Small intestine (tissue), 7 donors: Measurements from ENCODE around the gene CHCHD3. TPM values are rescaled to one million over a fixed set of nuclear protein-coding genes. Genes with fewer than 3 reads are reported as not detected.
A peak's percentile ranks its signal among the peaks of the same experiment; 100 is the strongest.

Experiments used
- DNase-seq, 2 donors: peaks; one replicate each; pipeline versions ENCODE4 v3.0.0 to v3.0.0-alpha.2; 2013
- FAIRE-seq: peaks from 2 replicates; lab custom pipeline; 2012; peaks lifted over from hg19 to GRCh38; lab: Jason Lieb, UNC
- H3K27ac ChIP-seq, 3 donors: one replicate each; pipeline ENCODE4 v1.5.1; 2013; ENCODE audit warnings: low read length in 2 of 3, mild to moderate bottlenecking in 2 of 3, control low read depth in 1 of 3, inconsistent platforms in 1 of 3, low read depth in 1 of 3, moderate library complexity in 1 of 3
- H3K27me3 ChIP-seq, 3 donors: one replicate each; pipeline ENCODE4 v1.6.1; 2013; ENCODE audit warnings: low read length in 3 of 3, inconsistent platforms in 1 of 3; ENCODE audit not compliant: control insufficient read depth in 3 of 3, insufficient read depth in 3 of 3
- H3K36me3 ChIP-seq, 3 donors: one replicate each; pipeline ENCODE4 v1.6.1; 2013; ENCODE audit warnings: low read length in 3 of 3, inconsistent platforms in 1 of 3, low read depth in 1 of 3, mild to moderate bottlenecking in 1 of 3, moderate library complexity in 1 of 3; ENCODE audit not compliant: control insufficient read depth in 3 of 3, insufficient read depth in 2 of 3
- H3K4me1 ChIP-seq, 3 donors: one replicate each; pipeline ENCODE4 v1.6.1; 2013; ENCODE audit warnings: low read length in 2 of 3, inconsistent platforms in 1 of 3, low read depth in 1 of 3, mild to moderate bottlenecking in 1 of 3, moderate library complexity in 1 of 3; ENCODE audit not compliant: control insufficient read depth in 3 of 3, insufficient read depth in 2 of 3
- H3K4me3 ChIP-seq, 3 donors: one replicate each; pipeline ENCODE4 v1.5.1; 2013; ENCODE audit warnings: low read length in 3 of 3, control low read depth in 1 of 3, inconsistent platforms in 1 of 3, low read depth in 1 of 3, mild to moderate bottlenecking in 1 of 3, moderate library complexity in 1 of 3
- H3K9me3 ChIP-seq, 2 donors: one replicate each; pipeline ENCODE4 v1.6.1; 2013; ENCODE audit warnings: low read depth in 1 of 2, low read length in 1 of 2; ENCODE audit not compliant: control insufficient read depth in 2 of 2, insufficient read depth in 1 of 2
- WGBS, 3 donors: extraction: QIAGEN DNeasy Blood & Tissue Kit; methylation state at CpG; one replicate each; pipeline ENCODE4 v1.1.7; 2013; 5-methylcytosine and 5-hydroxymethylcytosine counted together
- polyA plus RNA-seq, 4 donors: library from polyadenylated mRNA; stranded (reverse) in 3 of 4; unstranded in 1 of 4; fragments of 200-250 nt in 3 of 4; fragments of 120-200 nt in 1 of 4; gene quantifications; one replicate each; pipeline versions ENCODE4 v1.2.1 to v1.2.3, GENCODE V29; 2013
- donor health status: healthy with polysubstance abuse.
- donor health status: control.
- donor health status: control.
- donor health status: Bipolar disorder and iron deficiency.
- donor health status: healthy.

CHCHD3 gene
- polyA plus RNA-seq, 4 donors = 53.5 to 98.6 (median 78.9) TPM

- H3K27ac ChIP-seq = no peak overlapping the region
- 83 to 96% (median 89%) methylated on average over 3 of the region's 3 CpGs for WGBS, 3 donors
- H3K4me1 ChIP-seq = no peaks in the 10 kb centered on the region
- no peaks in the 10 kb centered on the region for H3K27me3 ChIP-seq
- DNase-seq (no peak), FAIRE-seq (no peak)
- H3K4me3 ChIP-seq = no peak overlapping the region
- H3K36me3 ChIP-seq = peaks cover 0 to 14% (median 3%) of the 10 kb centered on the region in 3 donors
- H3K9me3 ChIP-seq = peaks cover 0 to 1% of the 10 kb centered on the region in 2 donors
Observed at GRCh38 chr7:132837529-132837928, 244.4 kb downstream of the CHCHD3 start.

GRCh38 chr7:132836746-132837145 lies 245.1 kb downstream of the CHCHD3 start:
- DNase-seq (peak in 1 of 2 donors; percentile 27), FAIRE-seq (no peak)

GRCh38 chr7:132830941-132831340 lies 250.9 kb downstream of the CHCHD3 start:
- Histone ChIP-seq H3K27me3 (no peaks in the 10 kb centered on the region), H3K27ac (no peak overlapping the region), H3K4me1 (no peaks in the 10 kb centered on the region), H3K9me3 (peaks cover 0 to 1% of the 10 kb centered on the region in 2 donors), H3K4me3 (no peak overlapping the region), H3K36me3 (peaks cover 0 to 9% (median 0%) of the 10 kb centered on the region in 3 donors)
- FAIRE-seq = no peak
- no peak for DNase-seq
- WGBS, 3 donors = 89 to 93% (median 90%) methylated on average over 2 of the region's 2 CpGs

More at GRCh38 chr7:132836746-132837145, 245.1 kb downstream of the CHCHD3 start:
- no peaks in the 10 kb centered on the region for H3K27me3 ChIP-seq
- H3K9me3 ChIP-seq = peaks cover 0 to 1% of the 10 kb centered on the region in 2 donors
- 95 to 100% (median 98%) methylated on average over 1 of the region's 1 CpG for WGBS, 3 donors
- H3K4me1 ChIP-seq = no peaks in the 10 kb centered on the region
- H3K36me3 ChIP-seq = peaks cover 0 to 14% (median 3%) of the 10 kb centered on the region in 3 donors
- H3K27ac ChIP-seq = no peak overlapping the region
- H3K4me3 ChIP-seq = no peak overlapping the region

- FAIRE-seq (no peak), DNase-seq (no peak)
- no peak overlapping the region for H3K27ac ChIP-seq
- no peaks in the 10 kb centered on the region for H3K36me3 ChIP-seq
- no peaks in the 10 kb centered on the region for H3K27me3 ChIP-seq
- no peaks in the 10 kb centered on the region for H3K9me3 ChIP-seq
- no peak overlapping the region for H3K4me3 ChIP-seq
- peaks cover 0 to 2% (median 0%) of the 10 kb centered on the region in 3 donors for H3K4me1 ChIP-seq
Observed at GRCh38 chr7:132828502-132828901, 253.4 kb downstream of the CHCHD3 start.

- H3K27ac ChIP-seq = no peak overlapping the region
- FAIRE-seq = no peak
- peaks cover 0 to 2% (median 0%) of the 10 kb centered on the region in 3 donors for H3K4me1 ChIP-seq
- H3K9me3 ChIP-seq = no peaks in the 10 kb centered on the region
- no peak for DNase-seq
- no peaks in the 10 kb centered on the region for H3K27me3 ChIP-seq
- 95 to 96% (median 96%) methylated on average over 6 of the region's 6 CpGs for WGBS, 3 donors
- no peaks in the 10 kb centered on the region for H3K36me3 ChIP-seq
- H3K4me3 ChIP-seq = no peak overlapping the region
Observed at GRCh38 chr7:132825932-132826835, 255.7 kb downstream of the CHCHD3 start.

- Histone ChIP-seq H3K27ac (no peak overlapping the region), H3K36me3 (no peaks in the 10 kb centered on the region), H3K9me3 (no peaks in the 10 kb centered on the region), H3K4me3 (no peak overlapping the region), H3K4me1 (peaks cover 0 to 2% (median 0%) of the 10 kb centered on the region in 3 donors), H3K27me3 (no peaks in the 10 kb centered on the region)
- FAIRE-seq = no peak
- no peak for DNase-seq
- 88 to 95% (median 95%) methylated on average over 2 of the region's 2 CpGs for WGBS, 3 donors
Observed at GRCh38 chr7:132825222-132825621, 256.7 kb downstream of the CHCHD3 start.

GRCh38 chr7:132819648-132820047 lies 262.2 kb downstream of the CHCHD3 start:
- Histone ChIP-seq H3K27me3 (no peaks in the 10 kb centered on the region), H3K4me3 (no peak overlapping the region), H3K36me3 (no peaks in the 10 kb centered on the region), H3K4me1 (peaks cover 0 to 14% (median 4%) of the 10 kb centered on the region in 3 donors), H3K27ac (no peak overlapping the region), H3K9me3 (no peaks in the 10 kb centered on the region)
- DNase-seq (no peak), FAIRE-seq (no peak)
- 94 to 98% (median 96%) methylated on average over 7 of the region's 7 CpGs for WGBS, 3 donors

GRCh38 chr7:132817949-132818348 lies 263.9 kb downstream of the CHCHD3 start:
- peak; percentile 62 to 74 for DNase-seq

More at GRCh38 chr7:132817949-132818348, 263.9 kb downstream of the CHCHD3 start:
- 20 to 65% (median 46%) methylated on average over 5 of the region's 5 CpGs for WGBS, 3 donors
- H3K36me3 ChIP-seq = no peaks in the 10 kb centered on the region
- H3K9me3 ChIP-seq = no peaks in the 10 kb centered on the region
- H3K27ac ChIP-seq = peak overlapping the region in 2 of 3 donors; percentile 19 to 20
- FAIRE-seq = no peak
- H3K27me3 ChIP-seq = no peaks in the 10 kb centered on the region
- H3K4me3 ChIP-seq = no peak overlapping the region
- H3K4me1 ChIP-seq = peaks cover 0 to 14% (median 2%) of the 10 kb centered on the region in 3 donors
